ENCODE results near the gene KCNA1.

Gene KCNA1

DNA sequence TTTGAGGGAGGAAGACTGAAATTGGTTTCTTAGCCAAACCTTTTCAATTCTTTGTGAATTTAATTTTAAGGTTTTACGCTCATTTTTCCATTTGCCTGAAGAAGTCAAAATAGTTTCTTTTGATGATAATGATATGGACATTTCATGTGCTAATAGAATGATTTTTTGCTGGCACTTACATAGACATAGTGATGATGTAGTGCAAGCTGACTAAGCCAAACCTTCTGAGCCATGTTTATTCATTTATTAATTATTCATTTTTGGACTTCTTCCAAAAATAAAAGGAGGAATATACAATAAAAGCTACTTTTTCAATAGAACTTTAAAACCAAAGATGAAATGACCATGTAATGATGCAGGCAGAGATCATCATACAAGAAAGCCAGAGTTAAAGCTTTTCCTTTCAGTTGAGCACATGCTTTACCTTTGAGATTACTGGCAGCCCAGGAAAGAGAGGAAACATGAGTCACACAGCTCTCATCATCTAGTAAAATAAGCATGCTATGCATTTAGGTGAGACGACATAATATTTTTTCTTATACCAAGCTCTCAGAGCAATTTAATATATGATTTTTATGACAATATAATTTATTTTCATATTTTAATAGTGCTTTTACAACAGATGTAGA lies 24.8 kb downstream of the KCNA1 start:
- no peaks in the 10 kb centered on the region for H3K79me2 ChIP-seq (ENCODE audit: insufficient read depth, low read length)
- peaks cover under 1% of the 10 kb centered on the region; the same call in 1 of the 2 replicates for H3K27me3 ChIP-seq (ENCODE audit: insufficient read depth, low read length)
- H3F3A ChIP-seq (ENCODE audit: insufficient read depth, low read length): no peaks in the 10 kb centered on the region
- no peak overlapping the region for H3K4me3 ChIP-seq (ENCODE audit: low read depth, low read length, poor library complexity, severe bottlenecking)
- no peak overlapping the region for H3K27ac ChIP-seq (ENCODE audit: low read depth, low read length, poor library complexity, severe bottlenecking)
- H3K36me3 ChIP-seq (ENCODE audit: insufficient read depth, low read length): no peaks in the 10 kb centered on the region
- no peaks in the 10 kb centered on the region for H3K9me2 ChIP-seq (ENCODE audit: low read depth, low read length)
- no peak overlapping the region for H3K9ac ChIP-seq (ENCODE audit: low read length)
- no peaks in the 10 kb centered on the region for H3K4me1 ChIP-seq (ENCODE audit: insufficient read depth, low read length, severe bottlenecking)
- no peak overlapping the region for H2AFZ ChIP-seq (ENCODE audit: low read length)
- H3K9me3 ChIP-seq (ENCODE audit: low read length): no peaks in the 10 kb centered on the region
- H4K20me1 ChIP-seq (ENCODE audit: insufficient read depth, low read length): no peaks in the 10 kb centered on the region
- TF ChIP-seq CTCF (IDR thresholded peaks at IDR 0.05; ENCODE audit: low read length): no peak
- no peak for TF ChIP-seq EZH2 (IDR thresholded peaks at IDR 0.05; ENCODE audit: borderline replicate concordance, low read length)
- no peak overlapping the region for H3K4me2 ChIP-seq (ENCODE audit: low read length)

DNA sequence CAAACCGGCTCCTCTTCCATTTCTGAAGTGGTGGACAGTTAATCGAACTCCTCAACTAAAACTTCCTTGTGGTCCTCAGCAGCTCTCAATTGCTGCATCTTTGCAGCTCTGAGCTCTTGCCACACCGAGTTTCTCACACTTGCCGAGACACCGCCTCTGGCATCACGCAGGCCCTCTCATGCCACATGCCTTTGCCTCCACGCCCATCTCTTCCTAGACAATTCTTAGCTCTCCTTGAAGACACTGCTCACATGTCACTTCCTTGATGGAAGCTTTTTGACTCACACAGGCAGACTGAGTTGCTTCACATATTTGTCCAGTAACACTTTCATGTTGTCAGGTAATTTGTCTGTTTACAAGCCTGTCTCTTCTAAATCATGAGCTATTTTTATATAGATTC lies 29.2 kb downstream of the KCNA1 start:
- Histone ChIP-seq H3K4me2 (ENCODE audit: low read length) (no peak overlapping the region), H3K9me3 (ENCODE audit: low read length) (no peaks in the 10 kb centered on the region), H4K20me1 (ENCODE audit: insufficient read depth, low read length) (no peaks in the 10 kb centered on the region), H2AFZ (ENCODE audit: low read length) (no peak overlapping the region), H3K36me3 (ENCODE audit: insufficient read depth, low read length) (no peaks in the 10 kb centered on the region), H3F3A (ENCODE audit: insufficient read depth, low read length) (no peaks in the 10 kb centered on the region), H3K79me2 (ENCODE audit: insufficient read depth, low read length) (no peaks in the 10 kb centered on the region), H3K4me1 (ENCODE audit: insufficient read depth, low read length, severe bottlenecking) (no peaks in the 10 kb centered on the region), H3K9me2 (ENCODE audit: low read depth, low read length) (no peaks in the 10 kb centered on the region), H3K4me3 (ENCODE audit: low read depth, low read length, poor library complexity, severe bottlenecking) (no peak overlapping the region), H3K27ac (ENCODE audit: low read depth, low read length, poor library complexity, severe bottlenecking) (no peak overlapping the region), H3K9ac (ENCODE audit: low read length) (no peak overlapping the region), H3K27me3 (ENCODE audit: insufficient read depth, low read length) (no peaks in the 10 kb centered on the region)
- TF ChIP-seq CTCF (IDR thresholded peaks at IDR 0.05; ENCODE audit: low read length) (no peak), EZH2 (IDR thresholded peaks at IDR 0.05; ENCODE audit: borderline replicate concordance, low read length) (no peak)

GRCh38 chr12:4939418-4940023 lies 29.8 kb downstream of the KCNA1 start:
- Histone ChIP-seq H2AFZ (ENCODE audit: low read length) (no peak overlapping the region), H3K27me3 (ENCODE audit: insufficient read depth, low read length) (no peaks in the 10 kb centered on the region), H3K9ac (ENCODE audit: low read length) (no peak overlapping the region), H3K79me2 (ENCODE audit: insufficient read depth, low read length) (no peaks in the 10 kb centered on the region), H3K27ac (ENCODE audit: low read depth, low read length, poor library complexity, severe bottlenecking) (no peak overlapping the region), H3K4me1 (ENCODE audit: insufficient read depth, low read length, severe bottlenecking) (no peaks in the 10 kb centered on the region), H3K9me2 (ENCODE audit: low read depth, low read length) (no peaks in the 10 kb centered on the region), H3K4me2 (ENCODE audit: low read length) (no peak overlapping the region), H3K4me3 (ENCODE audit: low read depth, low read length, poor library complexity, severe bottlenecking) (no peak overlapping the region), H4K20me1 (ENCODE audit: insufficient read depth, low read length) (no peaks in the 10 kb centered on the region), H3K9me3 (ENCODE audit: low read length) (no peaks in the 10 kb centered on the region), H3K36me3 (ENCODE audit: insufficient read depth, low read length) (no peaks in the 10 kb centered on the region), H3F3A (ENCODE audit: insufficient read depth, low read length) (no peaks in the 10 kb centered on the region)
- no peak for TF ChIP-seq EZH2 (IDR thresholded peaks at IDR 0.05; ENCODE audit: borderline replicate concordance, low read length)
- TF ChIP-seq CTCF (IDR thresholded peaks at IDR 0.05; ENCODE audit: low read length): no peak

Measured in OCI-LY1 (cell line).